GM12878 (cell line): ENCODE data around the gene ARHGEF6. TPM values are rescaled to one million over a fixed set of nuclear protein-coding genes. Genes with fewer than 3 reads are reported as not detected.

Experiments
- ATAC-seq: fragments of 200-7000 bp; cut with Tn5 transposase; 3 replicates; pipeline ENCODE4 v1.9.1; 2020; ENCODE audit warnings: mild to moderate bottlenecking, moderate library complexity
- BruUV-seq: library from RNA; stranded (reverse); fragments of 400-500 nt; replicated peaks from 2 replicates; lab custom pipeline; 2021; lab: Mats Ljungman, UMichigan
- CTCF ChIA-PET: fragments of 300-600 bp; sonication (Branson Sonifier 250); formaldehyde crosslinking; extraction: SDS; loops from one replicate; lab custom pipeline; 2021; ENCODE audit warnings: inconsistent platforms; lab: Yijun Ruan, JAX
- POLR2A ChIA-PET: fragments of 350-600 bp; formaldehyde crosslinking; extraction: SDS; loops from one replicate; lab custom pipeline; 2021; ENCODE audit warnings: inconsistent platforms; lab: Charles Lee
- RAD21 ChIA-PET: fragments of 300-600 bp; sonication (Branson Sonifier 250); formaldehyde crosslinking; loops from one replicate; lab custom pipeline; 2023; ENCODE audit warnings: antibody characterized with exemption; ENCODE audit not compliant: unreplicated experiment; lab: Charles Lee
- SMC1A ChIA-PET: fragments of 300-600 bp; sonication (Branson Sonifier 250); formaldehyde crosslinking; loops from one replicate; lab custom pipeline; 2023; ENCODE audit not compliant: unreplicated experiment, uncharacterized antibody; lab: Charles Lee
- DNase-seq: peaks from one replicate; pipeline ENCODE4 v3.0.0-alpha.2; 2011; ENCODE audit warnings: low read depth, low spot score
- FAIRE-seq: peaks from 3 replicates; lab custom pipeline; 2011; peaks lifted over from hg19 to GRCh38; lab: Jason Lieb, UNC
- H2AFZ ChIP-seq: 2 replicates; pipeline ENCODE4 v1.6.0; 2011; ENCODE audit warnings: low read depth, low read length, control low read depth; ENCODE audit not compliant: control insufficient read depth
- H3K27ac ChIP-seq: 2 replicates; pipeline ENCODE4 v1.5.1; 2011; ENCODE audit warnings: control low read depth; ENCODE audit not compliant: control insufficient read depth, insufficient read depth
- H3K27me3 ChIP-seq, 2 experiments: replicated peaks in 1 of 2; 2 replicates each; pipeline versions ENCODE4 v1.6.0 to v1.6.1; 2011; ENCODE audit warnings: low read length in 1 of 2; ENCODE audit not compliant: control insufficient read depth in 2 of 2, insufficient read depth in 2 of 2
- H3K36me3 ChIP-seq, 2 experiments: 2 replicates each; pipeline ENCODE4 v1.5.1; 2011; ENCODE audit warnings: low read length in 1 of 2; ENCODE audit not compliant: control insufficient read depth in 2 of 2, insufficient read depth in 2 of 2
- H3K4me1 ChIP-seq: 2 replicates; pipeline ENCODE4 v1.6.1; 2011; ENCODE audit warnings: mild to moderate bottlenecking, low read length, moderate library complexity, mixed read lengths; ENCODE audit not compliant: control insufficient read depth, insufficient read depth
- H3K4me2 ChIP-seq: 2 replicates; pipeline ENCODE4 v1.6.0; 2011; ENCODE audit warnings: control low read depth; ENCODE audit not compliant: control insufficient read depth, insufficient read depth
- H3K4me3 ChIP-seq: fragments of 200-600 bp; sonication (generic); 2 replicates; pipeline ENCODE4 v1.5.1; 2016
- H3K79me2 ChIP-seq: 2 replicates; pipeline ENCODE4 v1.6.0; 2011; ENCODE audit warnings: low read length; ENCODE audit not compliant: control insufficient read depth, insufficient read depth
- H3K9ac ChIP-seq: 2 replicates; pipeline ENCODE4 v1.8.0; 2011; ENCODE audit warnings: low read length, control low read depth, mixed read lengths; ENCODE audit not compliant: control insufficient read depth, insufficient read depth
- H3K9me3 ChIP-seq: replicated peaks from 3 replicates; pipeline ENCODE4 v1.5.1; 2011; ENCODE audit warnings: mild to moderate bottlenecking, low read length; ENCODE audit not compliant: control insufficient read depth, insufficient read depth
- H4K20me1 ChIP-seq: 2 replicates; pipeline ENCODE4 v1.6.0; 2011; ENCODE audit not compliant: control insufficient read depth, insufficient read depth
- BMI1 ChIP-seq: fragments of 450-650 bp; IDR thresholded peaks from 2 replicates; pipeline ENCODE4 v1.6.1; 2016; ENCODE audit warnings: mild to moderate bottlenecking, moderate library complexity, borderline replicate concordance
- CHD4 ChIP-seq: fragments of 200-600 bp; sonication (generic); IDR thresholded peaks from 2 replicates; pipeline ENCODE4 v1.6.1; 2016; ENCODE audit warnings: mild to moderate bottlenecking
- CREB1 ChIP-seq: IDR thresholded peaks from 2 replicates; pipeline ENCODE4 v1.6.1; 2012; ENCODE audit warnings: low read depth, mild to moderate bottlenecking, inconsistent platforms
- CTCF ChIP-seq, 3 experiments: IDR thresholded peaks in 2 of 3; conservative IDR thresholded peaks in 1 of 3; 2 replicates each; pipeline ENCODE4 v1.5.1; 2011; ENCODE audit warnings: low read depth in 3 of 3, low read length in 3 of 3, mild to moderate bottlenecking in 3 of 3, control low read depth in 2 of 3, moderate library complexity in 2 of 3, inconsistent platforms in 1 of 3, mixed read lengths in 1 of 3; ENCODE audit not compliant: control insufficient read depth in 2 of 3, insufficient read depth in 1 of 3; ENCODE audit errors: extremely low read depth in 1 of 3
- EED ChIP-seq: sonication (generic); IDR thresholded peaks from 2 replicates; pipeline ENCODE4 v1.6.1; 2016; ENCODE audit warnings: antibody characterized with exemption, low read depth
- LARP7 ChIP-seq: fragments of 450-650 bp; IDR thresholded peaks from 2 replicates; pipeline ENCODE4 v1.6.1; 2017; ENCODE audit warnings: mild to moderate bottlenecking
- MAX ChIP-seq: IDR thresholded peaks from 2 replicates; pipeline ENCODE4 v1.6.1; 2012; ENCODE audit warnings: low read depth, low read length, improper control_type of control experiment
- MLLT1 ChIP-seq: fragments of 450-650 bp; IDR thresholded peaks from 2 replicates; pipeline ENCODE4 v1.6.1; 2016; ENCODE audit warnings: mild to moderate bottlenecking
- NR2F1 ChIP-seq: fragments of 450-650 bp; conservative IDR thresholded peaks from 2 replicates; pipeline ENCODE4 v1.6.1; 2017; ENCODE audit warnings: mild to moderate bottlenecking
- PAX5 ChIP-seq: IDR thresholded peaks from 2 replicates; pipeline ENCODE4 v1.6.1; 2011; ENCODE audit warnings: low read depth, low read length, borderline replicate concordance
- RAD21 ChIP-seq: IDR thresholded peaks from 2 replicates; pipeline ENCODE4 v1.6.1; 2011; ENCODE audit warnings: mild to moderate bottlenecking, low read depth, low read length, moderate library complexity; ENCODE audit not compliant: insufficient read depth
- SKIL ChIP-seq: fragments of 450-650 bp; IDR thresholded peaks from 2 replicates; pipeline ENCODE4 v1.6.1; 2017; ENCODE audit warnings: mild to moderate bottlenecking, low read depth, inconsistent platforms; ENCODE audit not compliant: poor library complexity, severe bottlenecking
- SP1 ChIP-seq: IDR thresholded peaks from one replicate; pipeline ENCODE4 v1.6.1; 2011; ENCODE audit warnings: low read depth, low read length
- SREBF2 ChIP-seq: IDR thresholded peaks from 2 replicates; pipeline ENCODE4 v1.6.1; 2012; ENCODE audit warnings: mild to moderate bottlenecking, low read length
- TCF12 ChIP-seq: IDR thresholded peaks from 2 replicates; pipeline ENCODE4 v1.6.1; 2011; ENCODE audit warnings: low read depth, mild to moderate bottlenecking, low read length
- ZNF217 ChIP-seq: fragments of 450-650 bp; IDR thresholded peaks from 2 replicates; pipeline ENCODE4 v1.6.1; 2017; ENCODE audit warnings: antibody characterized with exemption, mild to moderate bottlenecking
- ZNF24 ChIP-seq: fragments of 450-650 bp; IDR thresholded peaks from 2 replicates; pipeline ENCODE4 v1.6.1; 2017; ENCODE audit warnings: antibody characterized with exemption, mild to moderate bottlenecking
- WGBS: methylation state at CpG from one replicate; pipeline ENCODE4 v1.1.6; 2016; ENCODE audit warnings: low lambda C conversion rate; ENCODE audit not compliant: insufficient replicate concordance, insufficient coverage; ENCODE audit errors: missing lambda C conversion rate; 5-methylcytosine and 5-hydroxymethylcytosine counted together
- in situ Hi-C: fragments of 300-500 bp; cut with MboI; formaldehyde crosslinking; loops from 9 replicates; pipeline ENCODE4 v1.14.3; 2018; ENCODE audit warnings: mixed read lengths
- intact Hi-C: fragments of 100-400 bp; cut with micrococcal nuclease; formaldehyde crosslinking; loops from one replicate; pipeline ENCODE4 v1.14.2; 2022; ENCODE audit not compliant: unreplicated experiment
- polyA plus RNA-seq, 11 experiments: library from polyadenylated mRNA; depleted of rRNA in 4 of 11; unstranded in 6 of 11; stranded (reverse) in 5 of 11; fragments of >200 nt; fragmentation: Nextera tagmentation in 4 of 11; fragmentation: Illumina TruSeq in 1 of 11; extraction: Ambion mirVana in 4 of 11; extraction: Trizol in 1 of 11; gene quantifications; 1 replicate in 1 of 11; 2 replicates in 10 of 11; pipeline versions ENCODE4 v1.2.1 to v1.2.3, GENCODE V29; 2011 to 2016; ENCODE audit warnings: inconsistent platforms in 2 of 11, missing spikeins in 2 of 11, low read depth in 1 of 11
- total RNA-seq, 4 experiments: library from RNA; depleted of rRNA in 3 of 4; stranded (reverse); fragments of >200 nt in 3 of 4; fragmentation: Illumina TruSeq in 1 of 4; extraction: Trizol in 1 of 4; gene quantifications; 2 replicates each; pipeline versions ENCODE4 v1.2.1 to v1.2.3, GENCODE V29; 2013 to 2021

ARHGEF6 gene
- total and polyA plus RNA-seq, 10 of the 15 experiments (the other 5 are each of a cell fraction or from before 2014, with no cell fraction given) = 5.4 to 29.7 (median 18.0) TPM

- peak; percentile 38 for TF ChIP-seq SKIL
Observed at GRCh38 chrX:136710325-136710951, 70.3 kb downstream of the ARHGEF6 start (continued).

GRCh38 chrX:136708348-136708747 lies 72.4 kb downstream of the ARHGEF6 start:
- POLR2A ChIA-PET = no interaction called here
- Histone ChIP-seq H3K79me2 (no peaks in the 10 kb centered on the region), H3K4me3 (no peak overlapping the region), H3K4me1 (peaks cover 5% of the 10 kb centered on the region), H2AFZ (no peak overlapping the region), H3K9me3 (no peaks in the 10 kb centered on the region), H3K9ac (no peak overlapping the region), H3K4me2 (no peak overlapping the region), H3K27me3 (no peaks in the 10 kb centered on the region), H4K20me1 (no peaks in the 10 kb centered on the region), H3K36me3 (peaks cover 0 to 3% of the 10 kb centered on the region in 2 experiments; a peak in 1 of 4 replicates), H3K27ac (no peak overlapping the region)
- DNase-seq (no peak), ATAC-seq (peak; percentile 64), FAIRE-seq (peak; percentile 38)
- no TSS peak for BruUV-seq
- 0% methylated on average over 1 of the region's 1 CpG for WGBS
- RAD21 ChIA-PET = interaction anchor here (0.7 to 2.8 kb wide), 6 partner anchors 12 to 439 kb away, joined by 3 to 11 read pairs (median 6); no protein-coding TSS in a partner anchor
- CTCF ChIA-PET = interaction anchor here (0.6 to 5.1 kb wide), 17 partner anchors 9 to 453 kb away, joined by 3 to 29 read pairs (median 3); no protein-coding TSS in a partner anchor
- SMC1A ChIA-PET = interaction anchor here (0.5 to 1.7 kb wide), 14 partner anchors 8 to 219 kb away, joined by 3 to 9 read pairs (median 4); no protein-coding TSS in a partner anchor
- intact Hi-C loops = no loop called here
- in situ Hi-C loops = no loop called here
- TF ChIP-seq RAD21 (peak; percentile 27; the same call in 1 of the 2 replicates), PAX5 (no peak), CTCF (IDR thresholded peaks at IDR 0.05 in 2 of 3, conservative IDR thresholded peaks at IDR 0.05 in 1 of 3; ENCODE audit: control insufficient read depth in 2 of 3, extremely low read depth in 1 of 3, insufficient read depth in 1 of 3, low read depth in 3 of 3, low read length in 3 of 3) (peak; percentile 37 to 52 (median 47); a peak in 4 of 6 replicates), EED (no peak), SP1 (no peak), CHD4 (no peak), ZNF217 (no peak), TCF12 (no peak), MLLT1 (no peak), CREB1 (no peak), BMI1 (no peak), MAX (no peak), NR2F1 (no peak), ZNF24 (no peak), SREBF2 (no peak), LARP7 (no peak)
